K562 (cell line): ENCODE results near the gene BLM. TPM values are rescaled to one million over a fixed set of nuclear protein-coding genes. Genes with fewer than 3 reads are reported as not detected.

ENCODE experiments used
- ATAC-seq: fragments of 200-7000 bp; cut with Tn5 transposase; 3 replicates; pipeline ENCODE4 v1.9.1; 2020; ENCODE audit warnings: moderate library complexity
- BruUV-seq: library from RNA; stranded (reverse); fragments of 400-500 nt; replicated peaks from 2 replicates; lab custom pipeline; 2021; lab: Mats Ljungman, UMichigan
- CTCF ChIA-PET: fragments of 300-600 bp; formaldehyde crosslinking; extraction: SDS; loops from one replicate; lab custom pipeline; 2021; ENCODE audit warnings: low intra/inter-chr PET ratio; lab: Yijun Ruan, JAX
- POLR2A ChIA-PET: fragments of 300-600, 350-650 bp; sonication (Branson Sonifier 250); formaldehyde crosslinking; extraction: SDS; loops from one replicate; lab custom pipeline; 2021; ENCODE audit warnings: antibody characterized with exemption, inconsistent platforms; lab: Yijun Ruan, JAX
- DNase-seq, 4 experiments: peaks; one replicate each; pipeline versions ENCODE4 v3.0.0 to v3.0.0-alpha.2; 2011 to 2018; ENCODE audit warnings: low spot score in 3 of 4, mixed read lengths in 3 of 4; ENCODE audit errors: extremely low read depth in 1 of 4
- FAIRE-seq: peaks from 2 replicates; lab custom pipeline; 2011; peaks lifted over from hg19 to GRCh38; lab: Jason Lieb, UNC
- H2AFZ ChIP-seq: 2 replicates; pipeline ENCODE4 v1.6.0; 2011; ENCODE audit warnings: low read depth, low read length, control low read depth, inconsistent platforms
- H3K27ac ChIP-seq: fragments of 200-600 bp; 3 replicates; pipeline ENCODE4 v1.8.0; 2011; ENCODE audit warnings: low read depth, mild to moderate bottlenecking, control low read depth, inconsistent platforms, low read length, moderate library complexity, mixed read lengths; ENCODE audit errors: extremely low read depth
- H3K27me3 ChIP-seq, 2 experiments: fragments of 300-600 bp in 1 of 2; 2 replicates in 1 of 2; 3 replicates in 1 of 2; pipeline versions ENCODE4 v1.6.0 to v1.8.0; 2011; ENCODE audit warnings: inconsistent platforms in 2 of 2, low read length in 2 of 2, mild to moderate bottlenecking in 1 of 2, mixed read lengths in 1 of 2, moderate library complexity in 1 of 2; ENCODE audit not compliant: control insufficient read depth in 2 of 2, insufficient read depth in 2 of 2
- H3K36me3 ChIP-seq: fragments of 300-600 bp; 3 replicates; pipeline ENCODE4 v1.8.0; 2011; ENCODE audit warnings: mild to moderate bottlenecking, low read length, inconsistent platforms; ENCODE audit not compliant: control insufficient read depth, insufficient read depth
- H3K4me1 ChIP-seq, 2 experiments: fragments of 200-600 bp in 1 of 2; replicated peaks in 1 of 2; 2 replicates in 1 of 2; 3 replicates in 1 of 2; pipeline versions ENCODE4 v1.5.1 to v1.8.0; 2011; ENCODE audit warnings: inconsistent platforms in 2 of 2, low read length in 2 of 2, mild to moderate bottlenecking in 1 of 2, mixed read lengths in 1 of 2, moderate library complexity in 1 of 2; ENCODE audit not compliant: control insufficient read depth in 2 of 2, insufficient read depth in 2 of 2
- H3K4me2 ChIP-seq: 2 replicates; pipeline ENCODE4 v1.6.1; 2011; ENCODE audit warnings: low read length, control low read depth, inconsistent platforms, mixed read lengths; ENCODE audit not compliant: insufficient read depth
- H3K4me3 ChIP-seq: fragments of 200-600 bp; sonication (generic), shearing (Covaris generic); 2 replicates; pipeline ENCODE4 v1.5.1; 2016; ENCODE audit warnings: control low read depth, inconsistent platforms
- H3K79me2 ChIP-seq: fragments of 200-600 bp; 3 replicates; pipeline ENCODE4 v1.8.0; 2011; ENCODE audit warnings: low read length, inconsistent platforms; ENCODE audit not compliant: control insufficient read depth, insufficient read depth
- H3K9ac ChIP-seq, 2 experiments: 2 replicates each; pipeline versions ENCODE4 v1.6.0 to v1.6.1; 2011; ENCODE audit warnings: low read depth in 2 of 2, low read length in 2 of 2, control low read depth in 1 of 2, inconsistent platforms in 1 of 2, mild to moderate bottlenecking in 1 of 2, mixed read lengths in 1 of 2; ENCODE audit not compliant: insufficient read depth in 1 of 2
- H3K9me1 ChIP-seq: one replicate; pipeline ENCODE4 v1.6.0; 2011; ENCODE audit warnings: inconsistent platforms, mild to moderate bottlenecking, low read length, moderate library complexity; ENCODE audit not compliant: control insufficient read depth, insufficient read depth
- H3K9me3 ChIP-seq: replicated peaks from 2 replicates; pipeline ENCODE4 v1.5.1; 2011; ENCODE audit warnings: low read depth, low read length, inconsistent platforms; ENCODE audit not compliant: control insufficient read depth, insufficient read depth
- H4K20me1 ChIP-seq: replicated peaks from 2 replicates; pipeline ENCODE4 v1.6.1; 2011; ENCODE audit warnings: low read length, inconsistent platforms, mixed read lengths; ENCODE audit not compliant: control insufficient read depth, insufficient read depth
- EWSR1 ChIP-seq: fragments of 450-650 bp; IDR thresholded peaks from 2 replicates; pipeline ENCODE4 v1.6.1; 2018; ENCODE audit warnings: borderline replicate concordance, mild to moderate bottlenecking, low read depth, moderate library complexity; ENCODE audit not compliant: partially characterized antibody
- ILK ChIP-seq: fragments of 450-650 bp; IDR thresholded peaks from 2 replicates; pipeline ENCODE4 v1.6.1; 2016; ENCODE audit warnings: missing genetic modification characterization, low read depth, mild to moderate bottlenecking, missing compliant biosample characterization, moderate library complexity, borderline replicate concordance
- LARP7 ChIP-seq: fragments of 450-650 bp; IDR thresholded peaks from 2 replicates; pipeline ENCODE4 v1.6.1; 2016
- NRF1 ChIP-seq, 2 experiments: fragments of 450-650 bp; IDR thresholded peaks in 1 of 2; conservative IDR thresholded peaks in 1 of 2; 2 replicates each; pipeline ENCODE4 v1.6.1; 2014; ENCODE audit warnings: mild to moderate bottlenecking in 2 of 2
- PHF21A ChIP-seq: fragments of 450-650 bp; IDR thresholded peaks from 2 replicates; pipeline ENCODE4 v1.6.1; 2017; ENCODE audit warnings: low read depth, borderline replicate concordance
- TCFL5 ChIP-seq: fragments of 250-450 bp; sonication (Bioruptor Pico); conservative IDR thresholded peaks from 2 replicates; pipeline ENCODE4 v1.6.1; 2021; ENCODE audit warnings: mild to moderate bottlenecking, moderate library complexity, matching md5 sums
- ZEB2 ChIP-seq: fragments of 450-650 bp; IDR thresholded peaks from 2 replicates; pipeline ENCODE4 v1.6.1; 2016
- ZNF12 ChIP-seq: sonication (generic); formaldehyde crosslinking; IDR thresholded peaks from 2 replicates; pipeline ENCODE4 v1.4.0; 2020; ENCODE audit warnings: mild to moderate bottlenecking, missing genetic modification reagents
- ZNF175 ChIP-seq: fragments of 200-800 bp; sonication (Bioruptor generic); IDR thresholded peaks from 2 replicates; pipeline ENCODE4 v1.6.1; 2016; ENCODE audit warnings: low read depth, mild to moderate bottlenecking, missing genetic modification characterization, missing compliant biosample characterization
- ZNF253 ChIP-seq: fragments of 250-450 bp; sonication (Bioruptor Pico); conservative IDR thresholded peaks from 2 replicates; pipeline ENCODE4 v1.6.1; 2021; ENCODE audit warnings: mild to moderate bottlenecking
- ZNF311 ChIP-seq: fragments of 250-450 bp; sonication (Bioruptor Pico); IDR thresholded peaks from 2 replicates; pipeline ENCODE4 v1.4.0; 2020; ENCODE audit warnings: mild to moderate bottlenecking, moderate library complexity
- ZNF316 ChIP-seq: fragments of 450-650 bp; IDR thresholded peaks from 2 replicates; pipeline ENCODE4 v1.6.1; 2016
- ZNF436 ChIP-seq: fragments of 250-450, 450-650 bp; sonication (Bioruptor Pico); formaldehyde crosslinking; IDR thresholded peaks from 2 replicates; pipeline ENCODE4 v1.7.0; 2020; ENCODE audit warnings: mild to moderate bottlenecking
- ZNF551 ChIP-seq: fragments of 250-450 bp; sonication (Bioruptor Pico); IDR thresholded peaks from 2 replicates; pipeline ENCODE4 v1.5.0; 2021; ENCODE audit warnings: mild to moderate bottlenecking, moderate library complexity
- WGBS: fragments of 100-300 bp; shearing (Covaris generic); methylation state at CpG from one replicate; pipeline ENCODE4 v1.1.6; 2016; ENCODE audit warnings: low coverage, mixed read lengths; ENCODE audit not compliant: insufficient coverage; ENCODE audit errors: missing lambda C conversion rate; 5-methylcytosine and 5-hydroxymethylcytosine counted together
- in situ Hi-C: fragments of 300-500 bp; cut with MboI; formaldehyde crosslinking; loops from 4 replicates; pipeline ENCODE4 v1.15.0; 2018; ENCODE audit warnings: inconsistent platforms, mixed read lengths
- intact Hi-C: fragments of 100-400 bp; cut with micrococcal nuclease; formaldehyde crosslinking; loops from 2 replicates; pipeline ENCODE4 v1.14.2; 2022
- polyA plus RNA-seq, 8 experiments: library from polyadenylated mRNA; depleted of rRNA in 4 of 8; stranded (reverse) in 5 of 8; unstranded in 3 of 8; fragments of >200 nt; fragmentation: Nextera tagmentation in 2 of 8; fragmentation: Illumina TruSeq in 1 of 8; extraction: Ambion mirVana in 2 of 8; extraction: Trizol in 1 of 8; gene quantifications; 2 replicates each; pipeline versions ENCODE4 v1.2.1 to v1.2.3, GENCODE V29; 2011 to 2014; ENCODE audit warnings: inconsistent platforms in 1 of 8, missing spikeins in 1 of 8
- total RNA-seq, 7 experiments: library from RNA; depleted of rRNA in 6 of 7; stranded (reverse); fragments of >200 nt in 6 of 7; fragmentation: Illumina TruSeq in 2 of 7; extraction: Trizol in 2 of 7; gene quantifications; 2 replicates each; pipeline versions ENCODE4 v1.2.1 to v1.2.3, GENCODE V29; 2011 to 2021; ENCODE audit warnings: low replicate concordance in 1 of 7
- TF ChIP-seq, protein P1 (sequence below): sonication (generic); formaldehyde crosslinking; IDR thresholded peaks from 2 replicates; pipeline ENCODE4 v1.8.0; 2022; ENCODE audit warnings: missing genetic modification reagents, mild to moderate bottlenecking, borderline replicate concordance

BLM gene
- total and polyA plus RNA-seq, 9 of the 15 experiments (the other 6 are each of a cell fraction or from before 2014, with no cell fraction given): 21.0 to 56.0 (median 43.9) TPM

GRCh38 chr15:90761629-90762028, 44.5 kb downstream of the BLM start (continued):
- no peak for TF ChIP-seq ZNF436 (CRISPR knock-in tag)
- TF ChIP-seq ZEB2: no peak

- no peak overlapping the region for H2AFZ ChIP-seq
- no TSS peak for BruUV-seq
- no peaks in the 10 kb centered on the region for H3K4me1 ChIP-seq
- in situ Hi-C loops: no loop called here
- no peak for DNase-seq
- no peaks in the 10 kb centered on the region for H3K79me2 ChIP-seq
- no peak overlapping the region for H3K4me3 ChIP-seq
- intact Hi-C loops: no loop called here
- ChIA-PET CTCF (no interaction called here), POLR2A (interaction anchor here (1.9 kb wide), 1 partner anchor 10 kb away, joined by 7 read pairs; no protein-coding TSS in a partner anchor)
- H4K20me1 ChIP-seq: no peaks in the 10 kb centered on the region
- ATAC-seq: no peak
- H3K27ac ChIP-seq: no peak overlapping the region
- peaks cover 83% of the 10 kb centered on the region for H3K36me3 ChIP-seq
- H3K4me2 ChIP-seq: no peak overlapping the region
- H3K9ac ChIP-seq: no peak overlapping the region
- H3K9me1 ChIP-seq: no peaks in the 10 kb centered on the region
- no peaks in the 10 kb centered on the region for H3K27me3 ChIP-seq
- TF ChIP-seq ZNF311 (CRISPR knock-in tag) (no peak), ZNF316 (no peak), EWSR1 (no peak), PHF21A (no peak), ZNF551 (CRISPR knock-in tag) (no peak), ILK (tag) (no peak), LARP7 (no peak), ZNF253 (CRISPR knock-in tag) (no peak), ZNF175 (CRISPR knock-in tag) (no peak), TCFL5 (CRISPR knock-in tag) (no peak), NRF1 (conservative IDR thresholded peaks at IDR 0.05 in 1 of 2, IDR thresholded peaks at IDR 0.05 in 1 of 2) (no peak), ZNF12 (CRISPR knock-in tag) (no peak)
- TF ChIP-seq, protein P1, sequence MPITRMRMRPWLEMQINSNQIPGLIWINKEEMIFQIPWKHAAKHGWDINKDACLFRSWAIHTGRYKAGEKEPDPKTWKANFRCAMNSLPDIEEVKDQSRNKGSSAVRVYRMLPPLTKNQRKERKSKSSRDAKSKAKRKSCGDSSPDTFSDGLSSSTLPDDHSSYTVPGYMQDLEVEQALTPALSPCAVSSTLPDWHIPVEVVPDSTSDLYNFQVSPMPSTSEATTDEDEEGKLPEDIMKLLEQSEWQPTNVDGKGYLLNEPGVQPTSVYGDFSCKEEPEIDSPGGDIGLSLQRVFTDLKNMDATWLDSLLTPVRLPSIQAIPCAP (CRISPR knock-in tag): no peak
- FAIRE-seq: no peak
- H3K9me3 ChIP-seq: no peaks in the 10 kb centered on the region
- 89% methylated on average over 6 of the region's 6 CpGs for WGBS
Observed at GRCh38 chr15:90762109-90762508, 45.0 kb downstream of the BLM start.
